ENCODE data around the gene RC3H1. TPM values are rescaled to one million over a fixed set of nuclear protein-coding genes. Genes with fewer than 3 reads are reported as not detected.

Gene RC3H1
- total and polyA plus RNA-seq, 2 experiments from 2014 or later, result 6.8 to 24.5 TPM

- no peak overlapping the region for H3K4me3 Mint-ChIP-seq
- no peaks in the 10 kb centered on the region for H3K4me1 Mint-ChIP-seq
- no peak for DNase-seq (ENCODE audit: low spot score)
Observed at GRCh38 chr1:173954179-173954578, 68.0 kb downstream of the RC3H1 start.

More at GRCh38 chr1:173954179-173954578, 68.0 kb downstream of the RC3H1 start:
- Histone ChIP-seq H3K4me3 (no peak overlapping the region), H4K20me1 (replicated peaks; ENCODE audit: insufficient read depth) (no peaks in the 10 kb centered on the region), H3K27ac (ENCODE audit: low read depth) (no peak overlapping the region), H3K79me2 (replicated peaks; ENCODE audit: insufficient read depth) (no peaks in the 10 kb centered on the region), H3K36me3 (ENCODE audit: insufficient read depth) (peaks cover 27% of the 10 kb centered on the region), H3K9me2 (ENCODE audit: insufficient read depth) (no peaks in the 10 kb centered on the region), H3K4me1 (ENCODE audit: insufficient read depth) (no peaks in the 10 kb centered on the region), H3K4me2 (no peak overlapping the region), H2AFZ (no peak overlapping the region), H3K27me3 (ENCODE audit: insufficient read depth) (no peaks in the 10 kb centered on the region), H3F3A (replicated peaks; ENCODE audit: low read depth) (no peaks in the 10 kb centered on the region)
- no peaks in the 10 kb centered on the region for H3K9me3 Mint-ChIP-seq
- no peak for ATAC-seq
- peaks cover 62% of the 10 kb centered on the region for H3K36me3 Mint-ChIP-seq (ENCODE audit: low read depth)
- H3K27ac Mint-ChIP-seq, result no peak overlapping the region
- TF ChIP-seq ZNF462 (CRISPR knock-in tag; IDR thresholded peaks at IDR 0.05) (no peak), JUNB (IDR thresholded peaks at IDR 0.05; ENCODE audit: unreplicated experiment) (no peak), POLR2AphosphoS5 (IDR thresholded peaks at IDR 0.05; ENCODE audit: low read depth) (no peak), ZNF331 (CRISPR knock-in tag; IDR thresholded peaks at IDR 0.05; ENCODE audit: low read depth) (no peak), CTCF (conservative IDR thresholded peaks at IDR 0.05; ENCODE audit: low read depth in 2 of 2) (no peak), EZH2 (IDR thresholded peaks at IDR 0.05; ENCODE audit: low read depth, unreplicated experiment) (no peak), CREB1 (CRISPR knock-in tag; IDR thresholded peaks at IDR 0.05; ENCODE audit: low read depth) (no peak), EZH2phosphoT487 (IDR thresholded peaks at IDR 0.05; ENCODE audit: unreplicated experiment) (no peak), NANOG (IDR thresholded peaks at IDR 0.05; ENCODE audit: borderline replicate concordance) (no peak), REST (IDR thresholded peaks at IDR 0.05; ENCODE audit: unreplicated experiment) (no peak)
- H3K27me3 Mint-ChIP-seq (ENCODE audit: insufficient read depth, low read depth, poor library complexity), result no peaks in the 10 kb centered on the region

Data from GM23338 (cell line).